ENCODE data around the gene FUBP3. TPM values are rescaled to one million over a fixed set of nuclear protein-coding genes. Genes with fewer than 3 reads are reported as not detected.
A peak's percentile ranks its signal among the peaks of the same experiment; 100 is the strongest.

Gene FUBP3
- total RNA-seq, 4 donors from 2014 or later, result 71.7 to 83.9 (median 77.8) TPM

DNA sequence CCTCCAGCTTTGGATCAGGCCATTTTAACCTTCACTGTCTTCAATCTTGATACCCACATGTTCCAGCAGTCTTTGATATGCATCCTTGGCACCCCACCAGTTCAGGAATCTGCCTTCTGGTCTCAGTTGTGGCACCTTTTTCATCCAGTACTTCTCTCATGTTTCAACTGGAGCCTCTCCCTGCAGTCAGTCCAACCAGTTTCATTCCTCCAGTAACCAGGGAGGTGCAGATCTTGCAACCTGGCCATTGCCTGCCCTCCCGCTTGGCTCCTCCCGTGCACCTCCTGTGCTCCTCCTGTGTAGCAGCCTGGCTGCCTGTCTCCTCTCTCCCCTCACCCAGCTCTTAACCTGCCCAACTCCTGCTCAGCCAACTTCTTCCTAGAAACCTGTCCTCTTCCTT is 20.2 kb downstream of the FUBP3 start:
- Histone ChIP-seq H3K9me3 (no peaks in the 10 kb centered on the region), H3K4me3 (replicated peaks in 1 of 3) (no peak overlapping the region), H3K36me3 (peaks cover 16 to 26% of the 10 kb centered on the region in 2 donors), H3K27me3 (no peaks in the 10 kb centered on the region), H3K4me1 (peaks cover 4 to 5% of the 10 kb centered on the region in 2 donors), H3K27ac (peak overlapping the region in 1 of 3 donors; percentile 5)
- no peak for TF ChIP-seq POLR2A (IDR thresholded peaks at IDR 0.05)
- TF ChIP-seq, protein P1, sequence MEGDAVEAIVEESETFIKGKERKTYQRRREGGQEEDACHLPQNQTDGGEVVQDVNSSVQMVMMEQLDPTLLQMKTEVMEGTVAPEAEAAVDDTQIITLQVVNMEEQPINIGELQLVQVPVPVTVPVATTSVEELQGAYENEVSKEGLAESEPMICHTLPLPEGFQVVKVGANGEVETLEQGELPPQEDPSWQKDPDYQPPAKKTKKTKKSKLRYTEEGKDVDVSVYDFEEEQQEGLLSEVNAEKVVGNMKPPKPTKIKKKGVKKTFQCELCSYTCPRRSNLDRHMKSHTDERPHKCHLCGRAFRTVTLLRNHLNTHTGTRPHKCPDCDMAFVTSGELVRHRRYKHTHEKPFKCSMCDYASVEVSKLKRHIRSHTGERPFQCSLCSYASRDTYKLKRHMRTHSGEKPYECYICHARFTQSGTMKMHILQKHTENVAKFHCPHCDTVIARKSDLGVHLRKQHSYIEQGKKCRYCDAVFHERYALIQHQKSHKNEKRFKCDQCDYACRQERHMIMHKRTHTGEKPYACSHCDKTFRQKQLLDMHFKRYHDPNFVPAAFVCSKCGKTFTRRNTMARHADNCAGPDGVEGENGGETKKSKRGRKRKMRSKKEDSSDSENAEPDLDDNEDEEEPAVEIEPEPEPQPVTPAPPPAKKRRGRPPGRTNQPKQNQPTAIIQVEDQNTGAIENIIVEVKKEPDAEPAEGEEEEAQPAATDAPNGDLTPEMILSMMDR (IDR thresholded peaks at IDR 0.05), result no peak
- 81 to 82% methylated on average over 2 of the region's 2 CpGs for WGBS, 2 donors
- DNase-seq, result no peak
- intact Hi-C loops (cut with DNase I), result no loop called here

DNA sequence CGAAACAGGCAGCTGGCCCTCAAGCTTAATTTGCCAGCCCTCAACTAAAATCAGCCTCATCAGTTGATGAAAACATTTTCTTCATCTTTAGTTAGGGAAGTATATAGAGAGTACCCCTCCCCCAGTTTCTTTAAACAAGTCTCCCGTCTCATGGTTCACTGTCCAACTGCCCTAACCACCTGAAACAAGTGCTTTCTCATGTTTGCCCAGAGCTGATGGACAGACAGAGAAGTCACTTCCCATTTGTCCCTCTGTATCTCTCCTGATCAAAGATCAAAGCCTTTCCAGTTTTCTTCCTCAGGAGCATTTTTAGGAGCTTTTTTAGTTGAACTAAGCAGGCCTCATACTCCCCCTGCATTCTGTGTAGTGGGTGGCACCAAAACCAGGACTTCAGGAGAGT is 21.7 kb downstream of the FUBP3 start:
- no peak for TF ChIP-seq POLR2A (IDR thresholded peaks at IDR 0.05)
- TF ChIP-seq, protein P1 (IDR thresholded peaks at IDR 0.05), result no peak
- H3K36me3 ChIP-seq, result peaks cover 16 to 18% of the 10 kb centered on the region in 2 donors
- peaks cover 4 to 10% of the 10 kb centered on the region in 2 donors for H3K4me1 ChIP-seq
- DNase-seq, result no peak
- H3K9me3 ChIP-seq, result no peaks in the 10 kb centered on the region
- intact Hi-C loops (cut with DNase I), result no loop called here
- H3K27ac ChIP-seq, result no peak overlapping the region
- no peak overlapping the region for H3K4me3 ChIP-seq (replicated peaks in 1 of 3)
- 61 to 62% methylated on average over 2 of the region's 2 CpGs for WGBS, 2 donors
- H3K27me3 ChIP-seq, result no peaks in the 10 kb centered on the region

DNA sequence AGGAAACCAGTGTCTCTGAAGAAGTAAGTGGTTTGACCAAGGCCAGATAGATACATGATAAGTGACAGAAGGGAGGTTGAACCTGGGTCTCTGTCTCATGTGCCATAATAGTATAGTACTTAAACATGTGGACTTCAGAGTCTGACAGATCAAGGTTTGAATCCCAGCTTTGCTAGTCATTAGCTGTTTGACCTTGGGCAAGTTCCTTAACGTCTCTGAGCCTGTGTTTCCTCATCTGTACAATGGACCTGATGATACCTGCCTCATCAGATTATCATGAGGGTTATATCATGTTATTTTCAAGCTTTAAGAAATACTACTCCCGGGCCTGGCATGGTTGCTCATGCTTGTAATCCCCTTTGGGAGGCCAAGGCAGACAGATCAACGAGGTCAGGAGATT is 24.9 kb downstream of the FUBP3 start:
- Histone ChIP-seq H3K4me1 (peaks cover 29 to 33% of the 10 kb centered on the region in 2 donors), H3K36me3 (peaks cover 0 to 4% of the 10 kb centered on the region in 2 donors), H3K27ac (no peak overlapping the region), H3K27me3 (no peaks in the 10 kb centered on the region), H3K4me3 (replicated peaks in 1 of 3) (no peak overlapping the region), H3K9me3 (no peaks in the 10 kb centered on the region)
- intact Hi-C loops (cut with DNase I), result no loop called here
- no peak for TF ChIP-seq POLR2A (IDR thresholded peaks at IDR 0.05)
- WGBS, 2 donors, result 91 to 93% methylated on average over 3 of the region's 3 CpGs
- DNase-seq, result no peak

DNA sequence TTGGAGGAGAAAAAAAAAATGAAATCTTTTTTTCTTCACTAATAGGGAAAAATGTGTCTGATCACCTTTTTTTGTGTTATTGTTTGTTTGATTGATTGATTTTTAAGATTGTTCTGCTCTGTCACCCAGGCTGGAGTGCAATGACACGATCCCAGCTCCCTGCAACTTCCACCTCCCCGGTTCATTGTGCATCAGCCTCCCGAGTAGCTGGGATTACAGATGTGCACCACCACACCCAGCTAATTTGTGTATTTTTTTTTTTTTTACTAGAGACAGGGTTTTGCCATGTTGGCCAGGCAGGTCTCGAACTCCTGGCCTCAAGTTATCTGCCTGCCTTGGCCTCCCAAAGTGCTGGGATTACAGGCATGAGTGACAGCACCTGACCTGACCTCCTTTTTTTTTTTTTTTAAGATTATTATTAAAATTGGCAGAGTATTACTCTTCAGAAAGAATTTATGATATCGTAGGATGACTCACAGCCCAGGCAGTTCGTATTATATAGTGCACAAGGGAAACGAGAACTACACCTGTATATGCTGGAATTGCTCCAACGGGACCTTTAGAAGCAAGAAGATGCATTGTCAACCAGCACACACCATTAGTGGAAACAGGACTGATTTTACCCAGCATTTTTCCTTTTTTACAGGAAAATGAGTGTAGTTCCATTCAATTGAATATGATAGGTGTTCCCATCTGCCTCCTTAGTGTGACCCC is 27.7 kb downstream of the FUBP3 start:
- H3K27me3 ChIP-seq, result no peaks in the 10 kb centered on the region
- intact Hi-C loops (cut with DNase I), result no loop called here
- TF ChIP-seq POLR2A (IDR thresholded peaks at IDR 0.05), result no peak
- TF ChIP-seq, protein P1 (IDR thresholded peaks at IDR 0.05), result no peak
- no peak overlapping the region for H3K4me3 ChIP-seq (replicated peaks in 1 of 3)
- no peaks in the 10 kb centered on the region for H3K36me3 ChIP-seq
- peak overlapping the region; percentile 60 to 82 (median 80) for H3K27ac ChIP-seq
- H3K9me3 ChIP-seq, result no peaks in the 10 kb centered on the region
- DNase-seq, result no peak
- H3K4me1 ChIP-seq, result peaks cover 31 to 37% of the 10 kb centered on the region in 2 donors
- WGBS, 2 donors, result 86 to 92% methylated on average over 8 of the region's 8 CpGs

DNA sequence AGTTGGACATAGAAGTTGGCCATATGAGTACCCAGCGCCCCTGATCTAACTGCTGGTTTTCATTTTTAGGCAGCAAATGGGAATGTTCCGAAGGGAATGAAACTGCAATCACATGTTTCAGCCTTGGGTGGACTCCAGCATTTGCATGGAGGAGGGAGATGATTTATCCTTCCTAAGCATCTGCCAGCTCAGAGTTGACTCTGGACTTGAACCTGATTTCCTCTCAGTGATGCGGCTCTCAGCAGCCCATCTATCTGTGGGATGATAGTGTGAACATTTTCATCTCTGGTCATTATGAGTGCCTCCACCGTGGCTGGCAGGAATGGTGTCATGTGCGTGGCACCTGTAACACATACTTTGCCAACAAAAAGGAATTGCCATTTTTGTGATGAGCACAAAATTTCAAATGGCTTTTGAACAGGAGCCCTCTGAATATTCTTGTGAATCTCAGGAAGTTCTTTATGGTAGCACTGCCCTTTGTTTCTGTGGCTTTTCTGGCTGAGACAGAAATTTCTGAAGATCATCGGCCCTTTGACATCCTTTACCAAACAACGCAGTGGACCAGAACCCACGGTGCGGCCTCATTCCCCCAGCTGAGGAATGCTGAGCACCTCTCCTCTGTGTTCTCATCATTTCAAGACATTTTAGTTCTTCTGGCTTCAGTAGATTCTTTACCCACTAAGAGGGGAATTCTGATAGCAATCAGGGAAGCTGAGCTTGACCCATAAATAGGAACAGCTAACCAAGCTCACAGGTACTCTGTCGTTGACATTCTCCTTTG is 28.5 kb downstream of the FUBP3 start:
- TF ChIP-seq, protein P1 (IDR thresholded peaks at IDR 0.05), result no peak
- no peak for TF ChIP-seq POLR2A (IDR thresholded peaks at IDR 0.05)
- Histone ChIP-seq H3K27me3 (no peaks in the 10 kb centered on the region), H3K36me3 (peaks cover 2 to 4% of the 10 kb centered on the region in 2 donors), H3K4me1 (peaks cover 31 to 37% of the 10 kb centered on the region in 2 donors), H3K9me3 (no peaks in the 10 kb centered on the region), H3K27ac (peak overlapping the region; percentile 72 to 82 (median 80)), H3K4me3 (replicated peaks in 1 of 3) (no peak overlapping the region)
- peak; percentile 80 to 81 for DNase-seq
- intact Hi-C loops (cut with DNase I), result no loop called here
- WGBS, 2 donors, result 42 to 49% methylated on average over 10 of the region's 10 CpGs

All from thyroid gland (tissue), 4 donors.